ENCODE measurements around the gene COBL. TPM values are rescaled to one million over a fixed set of nuclear protein-coding genes. Genes with fewer than 3 reads are reported as not detected.

COBL gene
- total and polyA plus RNA-seq, 2 of the 4 experiments (the other 2 are of a cell fraction): under 0.01 TPM; not detected in 1

DNA sequence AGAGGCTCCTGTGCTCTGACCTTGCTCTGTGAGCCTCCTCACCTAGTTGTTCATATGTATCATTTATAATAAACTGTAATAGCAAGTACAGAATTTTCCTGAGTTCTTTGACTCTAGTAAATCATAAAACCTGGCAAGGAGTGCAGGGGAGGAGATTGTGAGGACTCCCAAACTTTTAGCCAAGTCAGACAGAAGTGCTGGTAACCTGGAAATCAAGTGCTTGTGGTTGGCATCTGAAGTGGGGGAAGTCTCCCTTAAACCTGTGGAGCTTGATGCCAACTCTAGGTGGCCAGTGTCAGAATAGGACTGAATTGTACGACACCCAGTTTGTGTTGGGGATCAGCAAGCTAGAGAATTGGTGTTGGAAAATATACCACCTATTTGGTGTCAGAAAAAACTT is 327.6 kb downstream of the COBL start:
- H2AFZ ChIP-seq (replicated peaks; ENCODE audit: low read length, poor library complexity): no peak overlapping the region
- H2BK5ac ChIP-seq (ENCODE audit: low read depth, low read length, poor library complexity, severe bottlenecking): no peak overlapping the region
- WGBS, 2 experiments (ENCODE audit: extremely low coverage in 2 of 2, insufficient read length in 1 of 2): no CpG with 5 or more reads among the region's 1 CpG
- in situ Hi-C loops (cut with MboI; ENCODE audit: low sequenced_read_pairs): no loop called here
- peaks cover 7% of the 10 kb centered on the region for H3K27me3 ChIP-seq (ENCODE audit: control insufficient read depth, insufficient read depth, low read length)
- H3K4ac ChIP-seq (ENCODE audit: low read depth, low read length): no peak overlapping the region
- H3K36me3 ChIP-seq (ENCODE audit: control insufficient read depth, insufficient read depth, low read length): no peaks in the 10 kb centered on the region
- no peak overlapping the region for H3K23ac ChIP-seq (ENCODE audit: low read depth, low read length)
- intact Hi-C loops (cut with micrococcal nuclease): loop anchor here (10.0 kb wide), 1 partner anchor 504 kb away; no protein-coding TSS in a partner anchor
- no peak overlapping the region for H3K9ac ChIP-seq (ENCODE audit: low read depth, low read length)
- ChIA-PET CTCF (no interaction called here), POLR2A (ENCODE audit: unreplicated experiment) (no interaction called here)
- H2BK120ac ChIP-seq (ENCODE audit: low read depth, low read length): no peak overlapping the region
- ATAC-seq (ENCODE audit: low read depth) (no peak), DNase-seq (no peak)
- dilution Hi-C loops (cut with HindIII; ENCODE audit: low sequenced_read_pairs, unreplicated experiment): no loop called here
- H3K4me1 ChIP-seq (ENCODE audit: control insufficient read depth, insufficient read depth, low read length): no peaks in the 10 kb centered on the region
- H3K18ac ChIP-seq (ENCODE audit: low read depth, low read length): no peak overlapping the region
- H4K8ac ChIP-seq (ENCODE audit: low read depth in 2 of 2, low read length in 2 of 2): no peak overlapping the region
- no peak overlapping the region for H2AK9ac ChIP-seq (replicated peaks; ENCODE audit: low read depth, low read length, poor library complexity)
- H3K79me1 ChIP-seq (ENCODE audit: low read depth in 1 of 2, low read length in 2 of 2): no peaks in the 10 kb centered on the region
- H3K27ac ChIP-seq (ENCODE audit: insufficient read depth, low read length): no peak overlapping the region
- H4K91ac ChIP-seq (ENCODE audit: insufficient read depth, low read depth, low read length): no peak overlapping the region
- H3K9me1 ChIP-seq (ENCODE audit: insufficient read depth, low read length): no peaks in the 10 kb centered on the region
- no peak overlapping the region for H4K5ac ChIP-seq (ENCODE audit: low read depth, low read length)
- BruUV-seq (replicated peaks): no TSS peak
- H3K4me2 ChIP-seq (ENCODE audit: low read depth, low read length): no peak overlapping the region
- no peak overlapping the region for H3K4me3 ChIP-seq (ENCODE audit: insufficient read depth, low read depth, low read length)
- H2BK15ac ChIP-seq (ENCODE audit: low read depth, low read length): no peak overlapping the region
- no peaks in the 10 kb centered on the region for H3K9me3 ChIP-seq (ENCODE audit: control insufficient read depth, insufficient read depth, low read length)
- H2BK20ac ChIP-seq (ENCODE audit: low read depth, low read length): no peak overlapping the region
- H4K20me1 ChIP-seq (ENCODE audit: insufficient read depth, low read length): no peaks in the 10 kb centered on the region
- no peak overlapping the region for H3K14ac ChIP-seq (replicated peaks; ENCODE audit: low read depth, low read length)
- no peak overlapping the region for H3K56ac ChIP-seq (ENCODE audit: extremely low read depth, insufficient read depth, low read length)
- no peak overlapping the region for H2AK5ac ChIP-seq (ENCODE audit: low read depth, low read length)
- TF ChIP-seq, protein P1, sequence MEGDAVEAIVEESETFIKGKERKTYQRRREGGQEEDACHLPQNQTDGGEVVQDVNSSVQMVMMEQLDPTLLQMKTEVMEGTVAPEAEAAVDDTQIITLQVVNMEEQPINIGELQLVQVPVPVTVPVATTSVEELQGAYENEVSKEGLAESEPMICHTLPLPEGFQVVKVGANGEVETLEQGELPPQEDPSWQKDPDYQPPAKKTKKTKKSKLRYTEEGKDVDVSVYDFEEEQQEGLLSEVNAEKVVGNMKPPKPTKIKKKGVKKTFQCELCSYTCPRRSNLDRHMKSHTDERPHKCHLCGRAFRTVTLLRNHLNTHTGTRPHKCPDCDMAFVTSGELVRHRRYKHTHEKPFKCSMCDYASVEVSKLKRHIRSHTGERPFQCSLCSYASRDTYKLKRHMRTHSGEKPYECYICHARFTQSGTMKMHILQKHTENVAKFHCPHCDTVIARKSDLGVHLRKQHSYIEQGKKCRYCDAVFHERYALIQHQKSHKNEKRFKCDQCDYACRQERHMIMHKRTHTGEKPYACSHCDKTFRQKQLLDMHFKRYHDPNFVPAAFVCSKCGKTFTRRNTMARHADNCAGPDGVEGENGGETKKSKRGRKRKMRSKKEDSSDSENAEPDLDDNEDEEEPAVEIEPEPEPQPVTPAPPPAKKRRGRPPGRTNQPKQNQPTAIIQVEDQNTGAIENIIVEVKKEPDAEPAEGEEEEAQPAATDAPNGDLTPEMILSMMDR (conservative IDR thresholded peaks at IDR 0.05; ENCODE audit: low read depth, low read length): no peak
- TF ChIP-seq, protein P2, sequence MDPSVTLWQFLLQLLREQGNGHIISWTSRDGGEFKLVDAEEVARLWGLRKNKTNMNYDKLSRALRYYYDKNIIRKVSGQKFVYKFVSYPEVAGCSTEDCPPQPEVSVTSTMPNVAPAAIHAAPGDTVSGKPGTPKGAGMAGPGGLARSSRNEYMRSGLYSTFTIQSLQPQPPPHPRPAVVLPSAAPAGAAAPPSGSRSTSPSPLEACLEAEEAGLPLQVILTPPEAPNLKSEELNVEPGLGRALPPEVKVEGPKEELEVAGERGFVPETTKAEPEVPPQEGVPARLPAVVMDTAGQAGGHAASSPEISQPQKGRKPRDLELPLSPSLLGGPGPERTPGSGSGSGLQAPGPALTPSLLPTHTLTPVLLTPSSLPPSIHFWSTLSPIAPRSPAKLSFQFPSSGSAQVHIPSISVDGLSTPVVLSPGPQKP (IDR thresholded peaks at IDR 0.05; ENCODE audit: borderline replicate concordance, low read depth, low read length): no peak
- TF ChIP-seq RCOR1 (IDR thresholded peaks at IDR 0.05; ENCODE audit: insufficient replicate concordance, low read length): no peak
- no peak for TF ChIP-seq NFE2L2 (IDR thresholded peaks at IDR 0.05; ENCODE audit: low read depth, low read length)
- TF ChIP-seq CHD1 (IDR thresholded peaks at IDR 0.05; ENCODE audit: low read depth, low read length): no peak
- no peak for TF ChIP-seq MAZ (IDR thresholded peaks at IDR 0.05; ENCODE audit: borderline replicate concordance, low read depth, low read length)
- TF ChIP-seq BHLHE40 (IDR thresholded peaks at IDR 0.05; ENCODE audit: low read depth, low read length): no peak
- TF ChIP-seq FOS (IDR thresholded peaks at IDR 0.05; ENCODE audit: low read depth, low read length): no peak
- TF ChIP-seq, protein P3, sequence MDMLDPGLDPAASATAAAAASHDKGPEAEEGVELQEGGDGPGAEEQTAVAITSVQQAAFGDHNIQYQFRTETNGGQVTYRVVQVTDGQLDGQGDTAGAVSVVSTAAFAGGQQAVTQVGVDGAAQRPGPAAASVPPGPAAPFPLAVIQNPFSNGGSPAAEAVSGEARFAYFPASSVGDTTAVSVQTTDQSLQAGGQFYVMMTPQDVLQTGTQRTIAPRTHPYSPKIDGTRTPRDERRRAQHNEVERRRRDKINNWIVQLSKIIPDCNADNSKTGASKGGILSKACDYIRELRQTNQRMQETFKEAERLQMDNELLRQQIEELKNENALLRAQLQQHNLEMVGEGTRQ (IDR thresholded peaks at IDR 0.05; ENCODE audit: low read depth, low read length): no peak

Data from IMR-90 (cell line).